Endodermal cell (in vitro differentiated cells): ENCODE results near the gene ARVCF. TPM values are rescaled to one million over a fixed set of nuclear protein-coding genes. Genes with fewer than 3 reads are reported as not detected.

Experiments used
- DNase-seq: peaks from one replicate; pipeline ENCODE4 v3.0.0-alpha.2; 2017
- H3K27ac ChIP-seq: 2 replicates; pipeline ENCODE4 v1.5.1; 2013; ENCODE audit warnings: mild to moderate bottlenecking, low read depth, low read length, moderate library complexity
- H3K27me3 ChIP-seq: 2 replicates; pipeline ENCODE4 v1.6.1; 2013; ENCODE audit warnings: mild to moderate bottlenecking, low read length, moderate library complexity; ENCODE audit not compliant: insufficient read depth, control insufficient read depth, poor library complexity, severe bottlenecking
- H3K36me3 ChIP-seq: 2 replicates; pipeline ENCODE4 v1.7.0; 2013; ENCODE audit warnings: mild to moderate bottlenecking, low read length, moderate library complexity; ENCODE audit not compliant: control insufficient read depth, insufficient read depth
- H3K4me1 ChIP-seq: one replicate; pipeline ENCODE4 v1.7.0; 2013; ENCODE audit warnings: low read length; ENCODE audit not compliant: control insufficient read depth, insufficient read depth
- H3K4me3 ChIP-seq: 2 replicates; pipeline ENCODE4 v1.5.1; 2013; ENCODE audit warnings: mild to moderate bottlenecking, low read length, moderate library complexity
- H3K9ac ChIP-seq: 2 replicates; pipeline ENCODE4 v1.6.1; 2013; ENCODE audit warnings: mild to moderate bottlenecking, low read length, moderate library complexity; ENCODE audit not compliant: poor library complexity, severe bottlenecking; ENCODE audit errors: extremely low read depth
- H3K9me3 ChIP-seq: 2 replicates; pipeline ENCODE4 v1.6.1; 2013; ENCODE audit warnings: mild to moderate bottlenecking, low read length, moderate library complexity; ENCODE audit not compliant: control insufficient read depth
- H3K27ac Mint-ChIP-seq: 2 replicates; pipeline ENCODE4 v1.8.0; 2020; ENCODE audit warnings: mixed read lengths
- H3K27me3 Mint-ChIP-seq: 2 replicates; pipeline ENCODE4 v1.8.0; 2021; ENCODE audit warnings: mild to moderate bottlenecking, mixed read lengths; ENCODE audit not compliant: insufficient read depth
- H3K36me3 Mint-ChIP-seq: 2 replicates; pipeline ENCODE4 v1.8.0; 2020; ENCODE audit warnings: low read depth, mixed read lengths
- H3K4me1 Mint-ChIP-seq: 2 replicates; pipeline ENCODE4 v1.8.0; 2020; ENCODE audit warnings: mixed read lengths
- H3K4me3 Mint-ChIP-seq: 2 replicates; pipeline ENCODE4 v1.8.0; 2020; ENCODE audit warnings: mild to moderate bottlenecking, moderate library complexity, mixed read lengths
- H3K9me3 Mint-ChIP-seq: 2 replicates; pipeline ENCODE4 v1.8.0; 2020; ENCODE audit warnings: mild to moderate bottlenecking, mixed read lengths
- WGBS, 2 experiments: methylation state at CpG; one replicate each; pipeline versions ENCODE4 v1.1.5 to v1.1.7; 2013; ENCODE audit warnings: missing lambda C conversion rate in 2 of 2, mixed read lengths in 1 of 2; ENCODE audit not compliant: insufficient coverage in 1 of 2, insufficient read length in 1 of 2; 5-methylcytosine and 5-hydroxymethylcytosine counted together
- total RNA-seq, 2 donors: library from RNA; stranded (reverse); fragmentation: NEBNext Ultra II Directional in 1 of 2; extraction: Animal tissue kit (Norgen Biotek cat#: 25700) in 1 of 2; gene quantifications; 2 replicates in 1 of 2; 3 replicates in 1 of 2; pipeline ENCODE4 v1.2.1, GENCODE V29; 2021
- TF ChIP-seq, protein P1 (sequence below): fragments of 200-600 bp; sonication (generic); conservative IDR thresholded peaks from 2 replicates; pipeline ENCODE4 v1.5.0; 2021; ENCODE audit warnings: antibody characterized with exemption, mild to moderate bottlenecking

Gene ARVCF
- total RNA-seq, 2 donors from 2014 or later = 48.3 to 61.3 TPM

GRCh38 chr22:19995611-19996339 lies 20.8 kb downstream of the ARVCF start:
- Histone ChIP-seq H3K9me3 (no peaks in the 10 kb centered on the region), H3K4me3 (no peak overlapping the region), H3K27me3 (no peaks in the 10 kb centered on the region), H3K9ac (no peak overlapping the region), H3K27ac (no peak overlapping the region), H3K4me1 (no peaks in the 10 kb centered on the region), H3K36me3 (no peaks in the 10 kb centered on the region)
- Mint-ChIP-seq H3K27ac (no peak overlapping the region), H3K36me3 (no peaks in the 10 kb centered on the region), H3K9me3 (no peaks in the 10 kb centered on the region), H3K27me3 (peaks cover 1% of the 10 kb centered on the region), H3K4me3 (no peak overlapping the region), H3K4me1 (peaks cover 10% of the 10 kb centered on the region)
- 86 to 96% methylated on average over 11 to 18 of the region's 18 CpGs for WGBS, 2 experiments
- DNase-seq = no peak
- TF ChIP-seq, protein P1, sequence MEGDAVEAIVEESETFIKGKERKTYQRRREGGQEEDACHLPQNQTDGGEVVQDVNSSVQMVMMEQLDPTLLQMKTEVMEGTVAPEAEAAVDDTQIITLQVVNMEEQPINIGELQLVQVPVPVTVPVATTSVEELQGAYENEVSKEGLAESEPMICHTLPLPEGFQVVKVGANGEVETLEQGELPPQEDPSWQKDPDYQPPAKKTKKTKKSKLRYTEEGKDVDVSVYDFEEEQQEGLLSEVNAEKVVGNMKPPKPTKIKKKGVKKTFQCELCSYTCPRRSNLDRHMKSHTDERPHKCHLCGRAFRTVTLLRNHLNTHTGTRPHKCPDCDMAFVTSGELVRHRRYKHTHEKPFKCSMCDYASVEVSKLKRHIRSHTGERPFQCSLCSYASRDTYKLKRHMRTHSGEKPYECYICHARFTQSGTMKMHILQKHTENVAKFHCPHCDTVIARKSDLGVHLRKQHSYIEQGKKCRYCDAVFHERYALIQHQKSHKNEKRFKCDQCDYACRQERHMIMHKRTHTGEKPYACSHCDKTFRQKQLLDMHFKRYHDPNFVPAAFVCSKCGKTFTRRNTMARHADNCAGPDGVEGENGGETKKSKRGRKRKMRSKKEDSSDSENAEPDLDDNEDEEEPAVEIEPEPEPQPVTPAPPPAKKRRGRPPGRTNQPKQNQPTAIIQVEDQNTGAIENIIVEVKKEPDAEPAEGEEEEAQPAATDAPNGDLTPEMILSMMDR = no peak

DNA sequence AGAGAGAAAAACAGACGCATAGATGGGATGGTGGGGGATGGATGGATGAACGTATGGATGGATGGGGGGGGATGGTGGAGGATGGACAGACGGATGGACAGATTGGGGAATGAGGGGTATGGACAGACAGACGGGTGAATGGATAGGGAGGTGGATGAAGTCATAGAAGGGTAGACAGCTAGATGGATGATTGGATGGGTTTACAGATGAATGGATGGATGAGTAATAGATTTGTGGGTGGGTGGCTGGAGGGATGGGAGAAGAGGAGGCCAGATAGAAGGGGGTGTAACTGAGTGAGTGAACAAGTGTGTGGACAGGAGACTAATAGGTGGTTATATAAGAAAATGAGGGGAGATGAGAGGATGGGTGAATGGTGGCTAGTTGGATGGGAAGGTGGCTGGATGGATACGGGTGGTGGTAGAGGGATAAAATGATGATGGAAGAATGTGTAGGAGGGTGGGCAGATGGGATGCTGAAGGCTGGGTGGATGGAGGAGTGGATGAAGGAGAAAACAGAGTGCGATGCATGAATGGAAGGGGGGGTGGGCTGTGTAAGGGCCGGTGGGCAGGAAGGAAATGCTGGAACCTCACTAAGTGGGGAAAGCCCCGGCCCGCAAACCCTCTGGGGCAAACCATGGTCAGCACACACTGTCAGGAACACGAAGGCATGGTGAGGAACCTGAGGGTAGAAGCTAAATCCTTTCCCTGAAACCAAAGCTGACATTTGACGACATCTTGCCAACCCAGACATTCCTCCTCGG lies 21.6 kb downstream of the ARVCF start:
- WGBS, 2 experiments = 91% methylated on average over 12 of the region's 12 CpGs
- no peaks in the 10 kb centered on the region for H3K9me3 Mint-ChIP-seq

DNA sequence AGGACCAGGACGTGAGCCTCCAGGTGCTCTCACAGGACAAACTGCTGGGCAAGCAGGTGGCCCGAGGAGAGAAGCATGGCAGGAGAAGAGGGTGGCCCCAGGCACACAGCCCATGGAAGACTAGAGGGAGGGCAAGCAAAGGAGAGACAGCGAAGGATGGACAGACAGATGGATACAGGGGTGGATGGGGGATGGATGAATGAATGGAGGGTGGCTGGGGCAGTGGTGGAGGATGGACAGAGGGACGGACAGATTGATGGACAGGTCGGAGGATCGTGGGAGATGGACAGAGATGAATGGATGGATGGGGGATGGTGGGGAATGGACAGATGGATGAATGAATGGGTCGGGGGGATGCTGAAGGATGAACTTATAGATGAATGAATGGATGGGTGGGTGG lies 22.7 kb downstream of the ARVCF start:
- Mint-ChIP-seq H3K36me3 (no peaks in the 10 kb centered on the region), H3K27me3 (peaks cover 1% of the 10 kb centered on the region), H3K4me3 (no peak overlapping the region), H3K27ac (no peak overlapping the region), H3K9me3 (no peaks in the 10 kb centered on the region), H3K4me1 (peaks cover 5% of the 10 kb centered on the region)
- Histone ChIP-seq H3K36me3 (no peaks in the 10 kb centered on the region), H3K9ac (no peak overlapping the region), H3K4me1 (no peaks in the 10 kb centered on the region), H3K9me3 (no peaks in the 10 kb centered on the region), H3K27me3 (no peaks in the 10 kb centered on the region), H3K27ac (no peak overlapping the region), H3K4me3 (no peak overlapping the region)
- no peak for DNase-seq
- WGBS, 2 experiments = 89 to 93% methylated on average over 5 to 7 of the region's 7 CpGs
- TF ChIP-seq, protein P1 = no peak

More for the DNA sequence above, 21.6 kb downstream of the ARVCF start:
- no peak overlapping the region for H3K27ac Mint-ChIP-seq
- H3K36me3 Mint-ChIP-seq = no peaks in the 10 kb centered on the region
- Histone ChIP-seq H3K9me3 (no peaks in the 10 kb centered on the region), H3K9ac (no peak overlapping the region), H3K4me1 (no peaks in the 10 kb centered on the region), H3K27ac (no peak overlapping the region), H3K36me3 (no peaks in the 10 kb centered on the region), H3K4me3 (no peak overlapping the region), H3K27me3 (no peaks in the 10 kb centered on the region)
- no peak for DNase-seq
- H3K4me3 Mint-ChIP-seq = no peak overlapping the region
- peaks cover 7% of the 10 kb centered on the region for H3K4me1 Mint-ChIP-seq
- peaks cover 1% of the 10 kb centered on the region for H3K27me3 Mint-ChIP-seq
- TF ChIP-seq, protein P1 = no peak
